Uterus (tissue), 2 donors: ENCODE results near the gene RFX8.
A peak's percentile ranks its signal among the peaks of the same experiment; 100 is the strongest.

Experiments used
- CTCF ChIP-seq, 4 experiments: fragments of 200-600 bp in 2 of 4; fragments of 450-650 bp in 2 of 4; sonication (generic) in 2 of 4; IDR thresholded peaks; one replicate each; pipeline ENCODE4 v1.5.1; 2016 to 2019; ENCODE audit warnings: antibody characterized with exemption in 4 of 4, mild to moderate bottlenecking in 2 of 4, moderate library complexity in 1 of 4
- POLR2A ChIP-seq, 2 donors: fragments of 450-650 bp; IDR thresholded peaks; one replicate each; pipeline ENCODE4 v1.6.1; 2016; ENCODE audit warnings: antibody characterized with exemption in 2 of 2, mild to moderate bottlenecking in 1 of 2, moderate library complexity in 1 of 2

- TF ChIP-seq POLR2A (IDR thresholded peaks at IDR 0.05) (no peak), CTCF (IDR thresholded peaks at IDR 0.05) (peak in 2 of 4 experiments; percentile 24 to 34)
Measured at GRCh38 chr2:101387151-101387834, 87.6 kb downstream of the RFX8 start, which contains the start of gene CREG2.
